Left lung (tissue), 10 donors: ENCODE data around the gene EPB41. TPM values are rescaled to one million over a fixed set of nuclear protein-coding genes. Genes with fewer than 3 reads are reported as not detected.

Experiments
- ATAC-seq: fragments of 200-7000 bp; cut with Tn5 transposase; one replicate; pipeline ENCODE4 v1.9.1; 2020; ENCODE audit warnings: moderate library complexity
- DNase-seq, 4 donors: peaks; one replicate each; pipeline ENCODE4 v3.0.0-alpha.2; 2013 to 2020
- H3K27ac ChIP-seq, 2 donors: fragments of 200-600 bp; sonication (generic) in 1 of 2; one replicate each; pipeline versions ENCODE4 v1.5.0 to v1.8.0; 2020 to 2021
- H3K27me3 ChIP-seq, 2 donors: fragments of 200-600 bp; sonication (generic) in 1 of 2; one replicate each; pipeline versions ENCODE4 v1.5.0 to v1.8.0; 2020 to 2021
- H3K36me3 ChIP-seq, 2 donors: fragments of 200-600 bp; sonication (generic) in 1 of 2; one replicate each; pipeline versions ENCODE4 v1.5.0 to v1.8.0; 2020 to 2021
- H3K4me1 ChIP-seq, 2 donors: fragments of 200-600 bp; one replicate each; pipeline ENCODE4 v1.8.0; 2021
- H3K4me3 ChIP-seq, 2 donors: fragments of 200-600 bp; sonication (generic) in 1 of 2; one replicate each; pipeline versions ENCODE4 v1.5.0 to v1.8.0; 2020 to 2021; ENCODE audit warnings: mild to moderate bottlenecking in 1 of 2
- H3K9me3 ChIP-seq, 2 donors: fragments of 200-600 bp; sonication (generic) in 1 of 2; one replicate each; pipeline versions ENCODE4 v1.5.0 to v1.8.0; 2020 to 2021
- CTCF ChIP-seq, 2 donors: fragments of 200-600 bp; sonication (generic) in 1 of 2; IDR thresholded peaks; one replicate each; pipeline versions ENCODE4 v1.5.0 to v1.8.0; 2021; ENCODE audit warnings: antibody characterized with exemption in 2 of 2
- intact Hi-C, 2 donors: fragments of 100-400 bp; cut with DNase I; formaldehyde crosslinking; loops; one replicate each; pipeline versions ENCODE4 v1.11.2 to v1.14.2; 2022
- polyA plus RNA-seq, 6 donors: library from polyadenylated mRNA; unstranded; fragments of 120-200 nt; gene quantifications; one replicate each; pipeline ENCODE4 v1.2.1, GENCODE V29; 2013; ENCODE audit not compliant: insufficient read length in 6 of 6
- total RNA-seq, 2 donors: library from RNA; stranded (reverse); fragmentation: NEBNext Ultra II Directional; extraction: Animal tissue kit (Norgen Biotek cat#: 25700); gene quantifications; one replicate each; pipeline ENCODE4 v1.2.1, GENCODE V29; 2021
- donor health status: DM: no; HTN: yes; CAD: no.
- donor health status: DM: no; HTN: no; CAD: no.

The EPB41 gene
- total and polyA plus RNA-seq, 8 donors: 41.4 to 56.1 (median 45.7) TPM

- Histone ChIP-seq H3K4me3 (no peak overlapping the region), H3K9me3 (no peaks in the 10 kb centered on the region), H3K27me3 (no peaks in the 10 kb centered on the region), H3K36me3 (no peaks in the 10 kb centered on the region), H3K4me1 (peaks cover 0 to 23% of the 10 kb centered on the region in 2 donors), H3K27ac (peak overlapping the region in 1 of 2 donors; percentile 54)
- DNase-seq (no peak), ATAC-seq (no peak)
- no peak for TF ChIP-seq CTCF (IDR thresholded peaks at IDR 0.05)
- intact Hi-C loops: no loop called here
Observed at GRCh38 chr1:28899267-28899666, 15.1 kb upstream of the EPB41 start.

- TF ChIP-seq CTCF (IDR thresholded peaks at IDR 0.05): no peak
- intact Hi-C loops: no loop called here
- Histone ChIP-seq H3K36me3 (no peaks in the 10 kb centered on the region), H3K4me3 (no peak overlapping the region), H3K9me3 (no peaks in the 10 kb centered on the region), H3K4me1 (peaks cover 0 to 23% of the 10 kb centered on the region in 2 donors), H3K27ac (no peak overlapping the region), H3K27me3 (no peaks in the 10 kb centered on the region)
- DNase-seq (no peak), ATAC-seq (no peak)
Observed at GRCh38 chr1:28900562-28900961, 13.8 kb upstream of the EPB41 start.

GRCh38 chr1:28902738-28903137 is 11.6 kb upstream of the EPB41 start:
- Histone ChIP-seq H3K4me1 (peaks cover 0 to 20% of the 10 kb centered on the region in 2 donors), H3K27me3 (no peaks in the 10 kb centered on the region), H3K27ac (no peak overlapping the region), H3K9me3 (no peaks in the 10 kb centered on the region), H3K4me3 (no peak overlapping the region), H3K36me3 (no peaks in the 10 kb centered on the region)
- no peak for DNase-seq
- TF ChIP-seq CTCF (IDR thresholded peaks at IDR 0.05): no peak
- intact Hi-C loops: no loop called here
- ATAC-seq: no peak

- H3K27ac ChIP-seq: no peak overlapping the region
- H3K36me3 ChIP-seq: no peaks in the 10 kb centered on the region
- no peaks in the 10 kb centered on the region for H3K4me1 ChIP-seq
- H3K9me3 ChIP-seq: no peaks in the 10 kb centered on the region
- H3K4me3 ChIP-seq: no peak overlapping the region
- DNase-seq (no peak), ATAC-seq (no peak)
- TF ChIP-seq CTCF (IDR thresholded peaks at IDR 0.05): no peak
- H3K27me3 ChIP-seq: no peaks in the 10 kb centered on the region
- intact Hi-C loops: no loop called here
Observed at GRCh38 chr1:28905921-28906666, 8.3 kb upstream of the EPB41 start.

GRCh38 chr1:28909198-28909597 is 5.2 kb upstream of the EPB41 start:
- no peak overlapping the region for H3K4me3 ChIP-seq
- no peak overlapping the region for H3K27ac ChIP-seq
- intact Hi-C loops: no loop called here
- H3K9me3 ChIP-seq: no peaks in the 10 kb centered on the region
- DNase-seq: no peak
- no peaks in the 10 kb centered on the region for H3K27me3 ChIP-seq
- H3K36me3 ChIP-seq: peaks cover 0 to 7% of the 10 kb centered on the region in 2 donors
- ATAC-seq: no peak
- TF ChIP-seq CTCF (IDR thresholded peaks at IDR 0.05): no peak
- peaks cover 4 to 9% of the 10 kb centered on the region in 2 donors for H3K4me1 ChIP-seq
